GM18867 (cell line): ENCODE results near the gene PCDHGA1.
"Not testable (repeated sequence)": the region's sequence is repeated elsewhere in the genome, so short reads cannot be mapped to it uniquely, and the experiment has no call there.

Source experiments
- ATAC-seq: cut with Tn5 transposase; IDR thresholded peaks from one replicate; pipeline ENCODE4 v1.9.1; 2021; ENCODE audit warnings: mild to moderate bottlenecking, moderate library complexity; ENCODE audit not compliant: unreplicated experiment

Gene PCDHGA1

GRCh38 chr5:141330299-141331080 is at the start of gene PCDHGA1:
Gene PCDHGA1, plus strand, starts transcription at chr5:141330514.
- ATAC-seq: peak; percentile 42

- ATAC-seq: no peak
Observed at GRCh38 chr5:141298376-141298775, 31.9 kb upstream of the PCDHGA1 start.

- no peak for ATAC-seq
Observed at GRCh38 chr5:141303756-141304155, 26.6 kb upstream of the PCDHGA1 start, which contains the start of gene SLC25A2. Gene SLC25A2, minus strand, starts transcription at chr5:141304049. Its CDS starts 184 bp downstream, at chr5:141303865.

GRCh38 chr5:141306630-141307029 is 23.7 kb upstream of the PCDHGA1 start:
- ATAC-seq: no peak

- ATAC-seq: no peak
Observed at GRCh38 chr5:141313711-141314110, 16.6 kb upstream of the PCDHGA1 start.

- ATAC-seq: not testable (repeated sequence)
Observed at GRCh38 chr5:141316963-141317362, 13.4 kb upstream of the PCDHGA1 start.

GRCh38 chr5:141319202-141319601 is 11.1 kb upstream of the PCDHGA1 start:
- no peak for ATAC-seq

- ATAC-seq: no peak
Observed at GRCh38 chr5:141319699-141320098, 10.6 kb upstream of the PCDHGA1 start.

GRCh38 chr5:141320225-141321169 is 9.8 kb upstream of the PCDHGA1 start, which contains the start of gene TAF7:
Gene TAF7, minus strand, starts transcription at chr5:141320784. Its CDS starts 740 bp downstream, at chr5:141320044.
- ATAC-seq: peak; percentile 94

GRCh38 chr5:141322261-141322660 is 8.1 kb upstream of the PCDHGA1 start:
- no peak for ATAC-seq

GRCh38 chr5:141326088-141326854 is 4.0 kb upstream of the PCDHGA1 start:
- peak; percentile 84 for ATAC-seq

- no peak for ATAC-seq
Observed at GRCh38 chr5:141328231-141328630, 2.1 kb upstream of the PCDHGA1 start.

GRCh38 chr5:141332571-141332970 is 2.3 kb downstream of the PCDHGA1 start:
- ATAC-seq: not testable (repeated sequence)

- no peak for ATAC-seq
Observed at GRCh38 chr5:141338538-141339306, 8.4 kb downstream of the PCDHGA1 start, which contains the start of gene PCDHGA2. Gene PCDHGA2, plus strand, starts transcription at chr5:141338760.

- not testable (repeated sequence) for ATAC-seq
Observed at GRCh38 chr5:141340781-141341354, 10.6 kb downstream of the PCDHGA1 start.

- ATAC-seq: no peak
Observed at GRCh38 chr5:141342773-141343172, 12.5 kb downstream of the PCDHGA1 start.

- no peak for ATAC-seq
Observed at GRCh38 chr5:141343242-141343952, 13.1 kb downstream of the PCDHGA1 start, which contains the start of gene PCDHGA3. Gene PCDHGA3, plus strand, starts transcription at chr5:141343829. Its CDS starts 205 bp downstream, at chr5:141344034.

- ATAC-seq: no peak
Observed at GRCh38 chr5:141343953-141344463, 13.7 kb downstream of the PCDHGA1 start.
